H9 (cell line): ENCODE measurements around the gene CRNKL1. TPM values are rescaled to one million over a fixed set of nuclear protein-coding genes. Genes with fewer than 3 reads are reported as not detected.

Source experiments
- DNase-seq: peaks from one replicate; pipeline ENCODE4 v3.0.0-alpha.2; 2017
- H2AFZ ChIP-seq: one replicate; pipeline ENCODE4 v1.6.1; 2013; ENCODE audit warnings: mild to moderate bottlenecking, low read length, control low read depth, moderate library complexity
- H2AK5ac ChIP-seq: 2 replicates; pipeline ENCODE4 v1.6.1; 2013; ENCODE audit warnings: low read length, control low read depth, mixed read lengths; ENCODE audit not compliant: insufficient read length
- H2BK120ac ChIP-seq: one replicate; pipeline ENCODE4 v1.6.1; 2013; ENCODE audit warnings: low read depth, mild to moderate bottlenecking, low read length, control low read depth, inconsistent platforms; ENCODE audit not compliant: poor library complexity, severe bottlenecking
- H2BK12ac ChIP-seq: 2 replicates; pipeline ENCODE4 v1.6.1; 2013; ENCODE audit warnings: low read length, control low read depth, mixed read lengths, low read depth; ENCODE audit not compliant: insufficient read length
- H2BK15ac ChIP-seq: 2 replicates; pipeline ENCODE4 v1.6.1; 2013; ENCODE audit warnings: low read depth, low read length, control low read depth
- H2BK20ac ChIP-seq: one replicate; pipeline ENCODE4 v1.6.1; 2013; ENCODE audit warnings: low read depth, mild to moderate bottlenecking, low read length, control low read depth, inconsistent platforms; ENCODE audit not compliant: poor library complexity, severe bottlenecking
- H2BK5ac ChIP-seq: 2 replicates; pipeline ENCODE4 v1.6.1; 2013; ENCODE audit warnings: low read length, control low read depth, mixed read lengths; ENCODE audit not compliant: insufficient read length
- H3K14ac ChIP-seq: 2 replicates; pipeline ENCODE4 v1.6.1; 2013; ENCODE audit warnings: low read length, control low read depth; ENCODE audit not compliant: insufficient read depth
- H3K18ac ChIP-seq: 2 replicates; pipeline ENCODE4 v1.6.1; 2013; ENCODE audit warnings: low read depth, mild to moderate bottlenecking, mixed read lengths, low read length, control low read depth; ENCODE audit not compliant: insufficient read length
- H3K23ac ChIP-seq: 2 replicates; pipeline ENCODE4 v1.6.1; 2013; ENCODE audit warnings: low read length, control low read depth, mixed read lengths, low read depth; ENCODE audit not compliant: insufficient read length
- H3K23me2 ChIP-seq: 2 replicates; pipeline ENCODE4 v1.6.1; 2013; ENCODE audit warnings: low read depth, mild to moderate bottlenecking, mixed read lengths, low read length, control low read depth; ENCODE audit not compliant: insufficient read length, poor library complexity, severe bottlenecking
- H3K27ac ChIP-seq: 2 replicates; pipeline ENCODE4 v1.5.1; 2013; ENCODE audit warnings: low read length, control low read depth, mixed read lengths, low read depth; ENCODE audit not compliant: insufficient read length
- H3K27me3 ChIP-seq: 2 replicates; pipeline ENCODE4 v1.6.1; 2013; ENCODE audit warnings: low read length, control low read depth, inconsistent platforms; ENCODE audit not compliant: insufficient read depth
- H3K4ac ChIP-seq: 2 replicates; pipeline ENCODE4 v1.6.1; 2013; ENCODE audit warnings: low read depth, mild to moderate bottlenecking, control low read depth, inconsistent platforms, low read length, moderate library complexity
- H3K4me1 ChIP-seq: 2 replicates; pipeline ENCODE4 v1.6.1; 2013; ENCODE audit warnings: low read length, control low read depth, inconsistent platforms; ENCODE audit not compliant: insufficient read depth
- H3K4me2 ChIP-seq: 2 replicates; pipeline ENCODE4 v1.6.1; 2013; ENCODE audit warnings: low read length, control low read depth, mixed read lengths; ENCODE audit not compliant: insufficient read length, insufficient read depth
- H3K56ac ChIP-seq: 2 replicates; pipeline ENCODE4 v1.6.1; 2013; ENCODE audit warnings: low read depth, mild to moderate bottlenecking, mixed read lengths, low read length, control low read depth; ENCODE audit not compliant: insufficient read length
- H3K79me1 ChIP-seq: 2 replicates; pipeline ENCODE4 v1.6.1; 2013; ENCODE audit warnings: low read depth, mild to moderate bottlenecking, moderate library complexity, low read length, control low read depth, inconsistent platforms; ENCODE audit not compliant: insufficient read depth, poor library complexity, severe bottlenecking
- H3K79me2 ChIP-seq: 2 replicates; pipeline ENCODE4 v1.6.1; 2013; ENCODE audit warnings: low read length, control low read depth, inconsistent platforms; ENCODE audit not compliant: insufficient read depth
- H3K9ac ChIP-seq: 2 replicates; pipeline ENCODE4 v1.6.1; 2013; ENCODE audit warnings: low read length, control low read depth, mixed read lengths; ENCODE audit not compliant: insufficient read length; ENCODE audit errors: extremely low read depth
- H3K9me3 ChIP-seq: one replicate; pipeline ENCODE4 v1.6.1; 2013; ENCODE audit warnings: low read depth, low read length, inconsistent platforms; ENCODE audit not compliant: control insufficient read depth
- H3T11ph ChIP-seq: one replicate; pipeline ENCODE4 v1.6.1; 2013; ENCODE audit warnings: mild to moderate bottlenecking, low read length, control low read depth, inconsistent platforms
- H4K20me1 ChIP-seq: one replicate; pipeline ENCODE4 v1.6.1; 2013; ENCODE audit not compliant: control insufficient read depth, insufficient read length, insufficient read depth
- H4K5ac ChIP-seq: 2 replicates; pipeline ENCODE4 v1.6.1; 2013; ENCODE audit warnings: low read depth, mild to moderate bottlenecking, mixed read lengths, low read length, control low read depth; ENCODE audit not compliant: insufficient read length
- H4K8ac ChIP-seq: replicated peaks from 2 replicates; pipeline ENCODE4 v1.6.1; 2013; ENCODE audit warnings: low read length, control low read depth, mixed read lengths, low read depth; ENCODE audit not compliant: insufficient read length
- H4K91ac ChIP-seq: 2 replicates; pipeline ENCODE4 v1.6.1; 2013; ENCODE audit warnings: low read depth, mild to moderate bottlenecking, moderate library complexity, mixed read lengths, low read length, control low read depth; ENCODE audit not compliant: insufficient read length
- H3K27ac Mint-ChIP-seq, 3 experiments: 2 replicates in 2 of 3; 3 replicates in 1 of 3; pipeline ENCODE4 v1.8.0; 2020 to 2021; ENCODE audit warnings: mixed read lengths in 3 of 3, mild to moderate bottlenecking in 1 of 3, moderate library complexity in 1 of 3
- H3K27me3 Mint-ChIP-seq: 2 replicates; pipeline ENCODE4 v1.8.0; 2021; ENCODE audit warnings: low read depth, mild to moderate bottlenecking, moderate library complexity, mixed read lengths
- H3K36me3 Mint-ChIP-seq, 3 experiments: 2 replicates in 2 of 3; 3 replicates in 1 of 3; pipeline ENCODE4 v1.8.0; 2020 to 2021; ENCODE audit warnings: low read depth in 3 of 3, mixed read lengths in 3 of 3; ENCODE audit not compliant: insufficient read depth in 1 of 3
- H3K4me1 Mint-ChIP-seq, 2 experiments: 2 replicates each; pipeline ENCODE4 v1.8.0; 2020; ENCODE audit warnings: mixed read lengths in 2 of 2
- H3K4me3 Mint-ChIP-seq, 2 experiments: 2 replicates in 1 of 2; 3 replicates in 1 of 2; pipeline ENCODE4 v1.8.0; 2020 to 2021; ENCODE audit warnings: mild to moderate bottlenecking in 2 of 2, mixed read lengths in 2 of 2, moderate library complexity in 1 of 2
- H3K9me3 Mint-ChIP-seq, 2 experiments: 2 replicates in 1 of 2; 3 replicates in 1 of 2; pipeline ENCODE4 v1.8.0; 2020; ENCODE audit warnings: mild to moderate bottlenecking in 2 of 2, mixed read lengths in 2 of 2, moderate library complexity in 1 of 2
- WGBS: extraction: QIAGEN DNeasy Blood & Tissue Kit; methylation state at CpG from one replicate; pipeline ENCODE4 v1.1.7; 2013; ENCODE audit warnings: missing lambda C conversion rate, low lambda C conversion rate, mixed read lengths; ENCODE audit not compliant: insufficient read length; ENCODE audit errors: extremely low coverage; 5-methylcytosine and 5-hydroxymethylcytosine counted together
- total RNA-seq: library from RNA; stranded (reverse); gene quantifications from 2 replicates; pipeline ENCODE4 v1.2.1, GENCODE V29; 2021
- TF ChIP-seq, protein P1 (sequence below): fragments of 200-600 bp; sonication (generic); conservative IDR thresholded peaks from 3 replicates; pipeline ENCODE4 v1.8.0; 2021; ENCODE audit warnings: antibody characterized with exemption, mild to moderate bottlenecking

CRNKL1 gene
- total RNA-seq, 1 experiment from 2014 or later, result 30.2 TPM

DNA sequence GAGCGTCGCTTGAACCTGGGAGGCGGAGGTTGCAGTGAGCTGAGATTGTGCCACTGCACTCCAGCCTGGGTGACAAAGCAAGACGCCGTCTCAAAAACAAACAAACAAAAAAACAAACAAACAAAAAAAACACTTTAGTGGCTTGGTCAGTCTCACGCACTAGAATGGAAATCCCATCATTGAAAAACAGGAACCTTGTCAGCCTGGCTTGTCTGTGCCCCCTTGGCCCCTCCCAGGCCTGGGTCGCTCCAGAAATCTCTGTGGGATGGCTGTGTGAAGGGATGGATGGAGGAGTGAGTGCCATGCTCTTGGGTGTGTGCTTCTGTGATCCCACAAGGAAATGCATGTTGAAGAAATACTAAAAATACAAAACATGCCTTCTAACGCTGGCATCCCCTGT is 56.0 kb downstream of the CRNKL1 start:
- no peak for DNase-seq
- Histone ChIP-seq H4K91ac (no peak overlapping the region), H3K9me3 (no peaks in the 10 kb centered on the region), H2BK15ac (no peak overlapping the region), H3K27ac (no peak overlapping the region), H3K56ac (no peak overlapping the region), H4K20me1 (no peaks in the 10 kb centered on the region), H3K27me3 (no peaks in the 10 kb centered on the region), H2AFZ (no peak overlapping the region), H3K9ac (no peak overlapping the region), H3K23me2 (no peaks in the 10 kb centered on the region), H4K8ac (no peak overlapping the region), H3K18ac (no peak overlapping the region), H3K4me1 (peaks cover 2% of the 10 kb centered on the region; the same call in 1 of the 2 replicates), H3K4ac (no peak overlapping the region), H2AK5ac (no peak overlapping the region), H3T11ph (no peak overlapping the region), H4K5ac (no peak overlapping the region), H2BK5ac (no peak overlapping the region), H3K79me1 (no peaks in the 10 kb centered on the region), H3K79me2 (no peaks in the 10 kb centered on the region), H2BK20ac (no peak overlapping the region), H3K23ac (no peak overlapping the region), H2BK120ac (no peak overlapping the region), H2BK12ac (no peak overlapping the region), H3K14ac (no peak overlapping the region), H3K4me2 (no peak overlapping the region)
- Mint-ChIP-seq H3K36me3 (no peaks in the 10 kb centered on the region), H3K4me1 (peaks cover 14 to 20% of the 10 kb centered on the region in 2 experiments), H3K9me3 (no peaks in the 10 kb centered on the region), H3K27me3 (peaks cover 2% of the 10 kb centered on the region; the same call in 1 of the 2 replicates), H3K27ac (no peak overlapping the region), H3K4me3 (no peak overlapping the region)
- WGBS, result no CpG with 5 or more reads among the region's 8 CpGs
- TF ChIP-seq, protein P1, sequence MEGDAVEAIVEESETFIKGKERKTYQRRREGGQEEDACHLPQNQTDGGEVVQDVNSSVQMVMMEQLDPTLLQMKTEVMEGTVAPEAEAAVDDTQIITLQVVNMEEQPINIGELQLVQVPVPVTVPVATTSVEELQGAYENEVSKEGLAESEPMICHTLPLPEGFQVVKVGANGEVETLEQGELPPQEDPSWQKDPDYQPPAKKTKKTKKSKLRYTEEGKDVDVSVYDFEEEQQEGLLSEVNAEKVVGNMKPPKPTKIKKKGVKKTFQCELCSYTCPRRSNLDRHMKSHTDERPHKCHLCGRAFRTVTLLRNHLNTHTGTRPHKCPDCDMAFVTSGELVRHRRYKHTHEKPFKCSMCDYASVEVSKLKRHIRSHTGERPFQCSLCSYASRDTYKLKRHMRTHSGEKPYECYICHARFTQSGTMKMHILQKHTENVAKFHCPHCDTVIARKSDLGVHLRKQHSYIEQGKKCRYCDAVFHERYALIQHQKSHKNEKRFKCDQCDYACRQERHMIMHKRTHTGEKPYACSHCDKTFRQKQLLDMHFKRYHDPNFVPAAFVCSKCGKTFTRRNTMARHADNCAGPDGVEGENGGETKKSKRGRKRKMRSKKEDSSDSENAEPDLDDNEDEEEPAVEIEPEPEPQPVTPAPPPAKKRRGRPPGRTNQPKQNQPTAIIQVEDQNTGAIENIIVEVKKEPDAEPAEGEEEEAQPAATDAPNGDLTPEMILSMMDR, result no peak
